Keratinocyte (primary cell): ENCODE measurements around the gene MYO19.
"Not testable (repeated sequence)": the region's sequence is repeated elsewhere in the genome, so short reads cannot be mapped to it uniquely, and the experiment has no call there.

Experiments
- CTCF ChIP-seq, 3 experiments: IDR thresholded peaks in 1 of 3; conservative IDR thresholded peaks in 1 of 3; optimal IDR thresholded peaks in 1 of 3; 2 replicates in 2 of 3; 3 replicates in 1 of 3; pipeline versions ENCODE3 to v1.5.1; 2011; ENCODE audit warnings: low read length in 3 of 3, mild to moderate bottlenecking in 3 of 3, moderate library complexity in 2 of 3, control low read depth in 1 of 3, inconsistent platforms in 1 of 3; ENCODE audit not compliant: insufficient read depth in 2 of 3; ENCODE audit errors: extremely low read depth in 1 of 3
- EZH2 ChIP-seq: IDR thresholded peaks from one replicate; pipeline ENCODE4 v1.6.1; 2012; ENCODE audit warnings: inconsistent platforms, mild to moderate bottlenecking, low read length, moderate library complexity

DNA sequence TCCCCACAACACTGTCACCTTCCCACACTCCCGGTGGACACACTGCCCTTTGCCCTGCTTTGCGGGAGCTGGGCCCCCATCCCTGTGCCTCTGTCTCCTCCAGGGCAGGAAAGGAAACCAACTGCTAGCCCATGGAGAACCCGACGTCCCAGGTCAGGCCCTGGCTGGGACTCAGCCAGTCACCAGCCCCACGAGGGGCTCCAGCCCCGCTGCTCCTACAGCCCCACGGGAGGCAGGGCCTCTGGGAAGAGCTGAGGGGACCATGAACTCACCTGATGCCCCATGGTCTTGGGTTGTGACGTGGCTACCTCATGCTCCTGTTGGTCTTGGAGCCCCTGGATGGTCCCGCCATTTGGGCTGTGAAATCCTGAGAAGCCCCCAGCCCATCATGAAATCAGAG lies 81.8 kb downstream of the MYO19 start:
- not testable (repeated sequence) for TF ChIP-seq CTCF (optimal IDR thresholded peaks at IDR 0.05 in 1 of 3, IDR thresholded peaks at IDR 0.05 in 1 of 3, conservative IDR thresholded peaks at IDR 0.05 in 1 of 3; ENCODE audit: extremely low read depth in 1 of 3, insufficient read depth in 2 of 3, low read length in 3 of 3); EZH2
